ENCODE results near the gene GSDME.

Gene GSDME

GRCh38 chr7:24718977-24719491, 38.2 kb downstream of the GSDME start:
- DNase-seq, result no peak

- no peak for DNase-seq
Observed at GRCh38 chr7:24718431-24718831, 38.8 kb downstream of the GSDME start.

- no peak for DNase-seq
Observed at GRCh38 chr7:24717694-24718320, 39.5 kb downstream of the GSDME start.

- no peak for DNase-seq
Observed at GRCh38 chr7:24717247-24717622, 40.0 kb downstream of the GSDME start.

GRCh38 chr7:24716480-24717246, 40.6 kb downstream of the GSDME start:
- DNase-seq, result no peak

- DNase-seq, result no peak
Observed at GRCh38 chr7:24715661-24716479, 41.4 kb downstream of the GSDME start.

- no peak for DNase-seq
Observed at GRCh38 chr7:24715171-24715570, 42.1 kb downstream of the GSDME start.

- DNase-seq, result no peak
Observed at GRCh38 chr7:24714676-24715010, 42.6 kb downstream of the GSDME start.

GRCh38 chr7:24713850-24714675, 43.2 kb downstream of the GSDME start:
- DNase-seq, result no peak

GRCh38 chr7:24713039-24713793, 44.0 kb downstream of the GSDME start:
- no peak for DNase-seq

GRCh38 chr7:24709585-24710360, 47.5 kb downstream of the GSDME start:
- no peak for DNase-seq

- no peak for DNase-seq
Observed at GRCh38 chr7:24709051-24709450, 48.2 kb downstream of the GSDME start.

GRCh38 chr7:24707988-24708615, 49.2 kb downstream of the GSDME start:
- DNase-seq, result no peak

GRCh38 chr7:24706211-24707170, 50.8 kb downstream of the GSDME start:
- DNase-seq, result no peak

- no peak for DNase-seq
Observed at GRCh38 chr7:24705461-24705954, 51.8 kb downstream of the GSDME start.

- DNase-seq, result no peak
Observed at GRCh38 chr7:24704311-24704710, 53.0 kb downstream of the GSDME start.

GRCh38 chr7:24703296-24703695, 54.0 kb downstream of the GSDME start:
- DNase-seq, result no peak

GRCh38 chr7:24702755-24703154, 54.5 kb downstream of the GSDME start:
- no peak for DNase-seq
